Body of pancreas (tissue), 4 donors: ENCODE data around the gene PGD.

Experiments
- POLR2A ChIP-seq, 3 donors: fragments of 450-650 bp; IDR thresholded peaks; one replicate each; pipeline ENCODE4 v1.6.1; 2016; ENCODE audit warnings: antibody characterized with exemption in 3 of 3, mild to moderate bottlenecking in 2 of 3
- TF ChIP-seq, protein P1 (sequence below), 7 experiments: fragments of 450-650 bp in 4 of 7; fragments of 200-600 bp in 3 of 7; sonication (generic) in 3 of 7; IDR thresholded peaks; one replicate each; pipeline ENCODE4 v1.5.1; 2016 to 2019; ENCODE audit warnings: antibody characterized with exemption in 7 of 7

DNA sequence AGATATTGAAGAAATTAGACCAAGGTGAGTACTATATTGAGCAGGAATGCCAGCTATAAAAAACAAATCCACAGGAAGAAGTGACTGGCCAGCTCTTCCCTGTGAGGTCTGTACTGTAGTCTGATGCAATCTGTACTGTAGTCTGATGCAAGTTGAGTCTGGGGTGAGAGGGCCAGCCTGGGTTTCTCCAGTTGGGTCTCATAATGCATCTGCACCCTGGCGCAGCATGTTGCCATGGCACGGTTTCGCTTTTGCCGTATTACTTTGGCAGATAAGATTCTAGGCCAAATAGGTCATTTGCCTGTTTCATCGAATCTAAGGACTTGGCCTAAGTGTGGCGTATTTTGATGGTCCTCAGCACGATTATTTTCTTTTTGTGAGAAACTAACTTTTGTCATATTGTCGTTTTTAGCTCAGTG is 24.4 kb upstream of the PGD start:
- TF ChIP-seq, protein P1, sequence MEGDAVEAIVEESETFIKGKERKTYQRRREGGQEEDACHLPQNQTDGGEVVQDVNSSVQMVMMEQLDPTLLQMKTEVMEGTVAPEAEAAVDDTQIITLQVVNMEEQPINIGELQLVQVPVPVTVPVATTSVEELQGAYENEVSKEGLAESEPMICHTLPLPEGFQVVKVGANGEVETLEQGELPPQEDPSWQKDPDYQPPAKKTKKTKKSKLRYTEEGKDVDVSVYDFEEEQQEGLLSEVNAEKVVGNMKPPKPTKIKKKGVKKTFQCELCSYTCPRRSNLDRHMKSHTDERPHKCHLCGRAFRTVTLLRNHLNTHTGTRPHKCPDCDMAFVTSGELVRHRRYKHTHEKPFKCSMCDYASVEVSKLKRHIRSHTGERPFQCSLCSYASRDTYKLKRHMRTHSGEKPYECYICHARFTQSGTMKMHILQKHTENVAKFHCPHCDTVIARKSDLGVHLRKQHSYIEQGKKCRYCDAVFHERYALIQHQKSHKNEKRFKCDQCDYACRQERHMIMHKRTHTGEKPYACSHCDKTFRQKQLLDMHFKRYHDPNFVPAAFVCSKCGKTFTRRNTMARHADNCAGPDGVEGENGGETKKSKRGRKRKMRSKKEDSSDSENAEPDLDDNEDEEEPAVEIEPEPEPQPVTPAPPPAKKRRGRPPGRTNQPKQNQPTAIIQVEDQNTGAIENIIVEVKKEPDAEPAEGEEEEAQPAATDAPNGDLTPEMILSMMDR (IDR thresholded peaks at IDR 0.05): no peak
- no peak for TF ChIP-seq POLR2A (IDR thresholded peaks at IDR 0.05)
